Measurements from ENCODE around the gene PDZRN3. TPM values are rescaled to one million over a fixed set of nuclear protein-coding genes. Genes with fewer than 3 reads are reported as not detected.

The PDZRN3 gene
- total and polyA plus RNA-seq, 2 experiments from 2014 or later = 7.5 to 14.0 TPM

DNA sequence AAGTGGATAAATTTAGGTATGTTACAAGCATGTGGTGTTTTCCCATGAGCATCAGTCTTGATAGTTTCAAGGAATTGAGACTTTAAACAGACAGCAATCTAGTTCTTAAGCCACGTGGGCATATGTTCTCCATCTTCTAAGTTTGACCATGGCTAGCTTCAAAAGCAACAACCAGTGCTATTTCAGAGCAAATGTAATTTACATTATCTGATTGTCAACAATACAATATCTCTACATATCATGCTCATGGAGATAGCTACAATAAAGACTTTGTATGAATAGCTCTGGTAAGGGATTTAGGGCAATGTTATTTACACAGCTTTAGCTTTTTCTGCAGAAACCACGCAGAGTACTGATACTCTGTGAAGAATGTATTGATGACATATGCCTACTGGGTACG lies 38.8 kb upstream of the PDZRN3 start:
- H3K27ac ChIP-seq (ENCODE audit: low read depth) = no peak overlapping the region
- H3K4me1 ChIP-seq (ENCODE audit: insufficient read depth) = peaks cover 13% of the 10 kb centered on the region
- H3K27ac Mint-ChIP-seq = no peak overlapping the region
- DNase-seq (ENCODE audit: low spot score) = no peak
- ATAC-seq = no peak
- no peak overlapping the region for H3K4me3 ChIP-seq
- no peaks in the 10 kb centered on the region for H4K20me1 ChIP-seq (replicated peaks; ENCODE audit: insufficient read depth)
- TF ChIP-seq, protein P1, sequence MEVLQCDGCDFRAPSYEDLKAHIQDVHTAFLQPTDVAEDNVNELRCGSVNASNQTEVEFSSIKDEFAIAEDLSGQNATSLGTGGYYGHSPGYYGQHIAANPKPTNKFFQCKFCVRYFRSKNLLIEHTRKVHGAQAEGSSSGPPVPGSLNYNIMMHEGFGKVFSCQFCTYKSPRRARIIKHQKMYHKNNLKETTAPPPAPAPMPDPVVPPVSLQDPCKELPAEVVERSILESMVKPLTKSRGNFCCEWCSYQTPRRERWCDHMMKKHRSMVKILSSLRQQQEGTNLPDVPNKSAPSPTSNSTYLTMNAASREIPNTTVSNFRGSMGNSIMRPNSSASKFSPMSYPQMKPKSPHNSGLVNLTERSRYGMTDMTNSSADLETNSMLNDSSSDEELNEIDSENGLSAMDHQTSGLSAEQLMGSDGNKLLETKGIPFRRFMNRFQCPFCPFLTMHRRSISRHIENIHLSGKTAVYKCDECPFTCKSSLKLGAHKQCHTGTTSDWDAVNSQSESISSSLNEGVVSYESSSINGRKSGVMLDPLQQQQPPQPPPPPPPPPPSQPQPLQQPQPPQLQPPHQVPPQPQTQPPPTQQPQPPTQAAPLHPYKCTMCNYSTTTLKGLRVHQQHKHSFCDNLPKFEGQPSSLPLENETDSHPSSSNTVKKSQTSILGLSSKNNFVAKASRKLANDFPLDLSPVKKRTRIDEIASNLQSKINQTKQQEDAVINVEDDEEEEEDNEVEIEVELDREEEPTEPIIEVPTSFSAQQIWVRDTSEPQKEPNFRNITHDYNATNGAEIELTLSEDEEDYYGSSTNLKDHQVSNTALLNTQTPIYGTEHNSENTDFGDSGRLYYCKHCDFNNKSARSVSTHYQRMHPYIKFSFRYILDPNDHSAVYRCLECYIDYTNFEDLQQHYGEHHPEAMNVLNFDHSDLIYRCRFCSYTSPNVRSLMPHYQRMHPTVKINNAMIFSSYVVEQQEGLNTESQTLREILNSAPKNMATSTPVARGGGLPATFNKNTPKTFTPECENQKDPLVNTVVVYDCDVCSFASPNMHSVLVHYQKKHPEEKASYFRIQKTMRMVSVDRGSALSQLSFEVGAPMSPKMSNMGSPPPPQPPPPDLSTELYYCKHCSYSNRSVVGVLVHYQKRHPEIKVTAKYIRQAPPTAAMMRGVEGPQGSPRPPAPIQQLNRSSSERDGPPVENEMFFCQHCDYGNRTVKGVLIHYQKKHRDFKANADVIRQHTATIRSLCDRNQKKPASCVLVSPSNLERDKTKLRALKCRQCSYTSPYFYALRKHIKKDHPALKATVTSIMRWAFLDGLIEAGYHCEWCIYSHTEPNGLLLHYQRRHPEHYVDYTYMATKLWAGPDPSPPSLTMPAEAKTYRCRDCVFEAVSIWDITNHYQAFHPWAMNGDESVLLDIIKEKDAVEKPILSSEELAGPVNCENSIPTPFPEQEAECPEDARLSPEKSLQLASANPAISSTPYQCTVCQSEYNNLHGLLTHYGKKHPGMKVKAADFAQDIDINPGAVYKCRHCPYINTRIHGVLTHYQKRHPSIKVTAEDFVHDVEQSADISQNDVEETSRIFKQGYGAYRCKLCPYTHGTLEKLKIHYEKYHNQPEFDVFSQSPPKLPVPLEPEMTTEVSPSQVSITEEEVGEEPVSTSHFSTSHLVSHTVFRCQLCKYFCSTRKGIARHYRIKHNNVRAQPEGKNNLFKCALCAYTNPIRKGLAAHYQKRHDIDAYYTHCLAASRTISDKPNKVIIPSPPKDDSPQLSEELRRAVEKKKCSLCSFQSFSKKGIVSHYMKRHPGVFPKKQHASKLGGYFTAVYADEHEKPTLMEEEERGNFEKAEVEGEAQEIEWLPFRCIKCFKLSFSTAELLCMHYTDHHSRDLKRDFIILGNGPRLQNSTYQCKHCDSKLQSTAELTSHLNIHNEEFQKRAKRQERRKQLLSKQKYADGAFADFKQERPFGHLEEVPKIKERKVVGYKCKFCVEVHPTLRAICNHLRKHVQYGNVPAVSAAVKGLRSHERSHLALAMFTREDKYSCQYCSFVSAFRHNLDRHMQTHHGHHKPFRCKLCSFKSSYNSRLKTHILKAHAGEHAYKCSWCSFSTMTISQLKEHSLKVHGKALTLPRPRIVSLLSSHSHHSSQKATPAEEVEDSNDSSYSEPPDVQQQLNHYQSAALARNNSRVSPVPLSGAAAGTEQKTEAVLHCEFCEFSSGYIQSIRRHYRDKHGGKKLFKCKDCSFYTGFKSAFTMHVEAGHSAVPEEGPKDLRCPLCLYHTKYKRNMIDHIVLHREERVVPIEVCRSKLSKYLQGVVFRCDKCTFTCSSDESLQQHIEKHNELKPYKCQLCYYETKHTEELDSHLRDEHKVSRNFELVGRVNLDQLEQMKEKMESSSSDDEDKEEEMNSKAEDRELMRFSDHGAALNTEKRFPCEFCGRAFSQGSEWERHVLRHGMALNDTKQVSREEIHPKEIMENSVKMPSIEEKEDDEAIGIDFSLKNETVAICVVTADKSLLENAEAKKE (CRISPR knock-in tag; IDR thresholded peaks at IDR 0.05) = no peak
- no peak for TF ChIP-seq ZNF331 (CRISPR knock-in tag; IDR thresholded peaks at IDR 0.05; ENCODE audit: low read depth)
- no peak for TF ChIP-seq EZH2 (IDR thresholded peaks at IDR 0.05; ENCODE audit: low read depth, unreplicated experiment)
- TF ChIP-seq STAT1 (IDR thresholded peaks at IDR 0.05; ENCODE audit: unreplicated experiment) = no peak
- TF ChIP-seq ZNF114 (CRISPR knock-in tag; IDR thresholded peaks at IDR 0.05) = no peak
- TF ChIP-seq CREB1 (CRISPR knock-in tag; IDR thresholded peaks at IDR 0.05; ENCODE audit: low read depth) = no peak
- no peak for TF ChIP-seq EZH2phosphoT487 (IDR thresholded peaks at IDR 0.05; ENCODE audit: unreplicated experiment)
- no peak for TF ChIP-seq JUNB (IDR thresholded peaks at IDR 0.05; ENCODE audit: unreplicated experiment)
- TF ChIP-seq, protein P2, sequence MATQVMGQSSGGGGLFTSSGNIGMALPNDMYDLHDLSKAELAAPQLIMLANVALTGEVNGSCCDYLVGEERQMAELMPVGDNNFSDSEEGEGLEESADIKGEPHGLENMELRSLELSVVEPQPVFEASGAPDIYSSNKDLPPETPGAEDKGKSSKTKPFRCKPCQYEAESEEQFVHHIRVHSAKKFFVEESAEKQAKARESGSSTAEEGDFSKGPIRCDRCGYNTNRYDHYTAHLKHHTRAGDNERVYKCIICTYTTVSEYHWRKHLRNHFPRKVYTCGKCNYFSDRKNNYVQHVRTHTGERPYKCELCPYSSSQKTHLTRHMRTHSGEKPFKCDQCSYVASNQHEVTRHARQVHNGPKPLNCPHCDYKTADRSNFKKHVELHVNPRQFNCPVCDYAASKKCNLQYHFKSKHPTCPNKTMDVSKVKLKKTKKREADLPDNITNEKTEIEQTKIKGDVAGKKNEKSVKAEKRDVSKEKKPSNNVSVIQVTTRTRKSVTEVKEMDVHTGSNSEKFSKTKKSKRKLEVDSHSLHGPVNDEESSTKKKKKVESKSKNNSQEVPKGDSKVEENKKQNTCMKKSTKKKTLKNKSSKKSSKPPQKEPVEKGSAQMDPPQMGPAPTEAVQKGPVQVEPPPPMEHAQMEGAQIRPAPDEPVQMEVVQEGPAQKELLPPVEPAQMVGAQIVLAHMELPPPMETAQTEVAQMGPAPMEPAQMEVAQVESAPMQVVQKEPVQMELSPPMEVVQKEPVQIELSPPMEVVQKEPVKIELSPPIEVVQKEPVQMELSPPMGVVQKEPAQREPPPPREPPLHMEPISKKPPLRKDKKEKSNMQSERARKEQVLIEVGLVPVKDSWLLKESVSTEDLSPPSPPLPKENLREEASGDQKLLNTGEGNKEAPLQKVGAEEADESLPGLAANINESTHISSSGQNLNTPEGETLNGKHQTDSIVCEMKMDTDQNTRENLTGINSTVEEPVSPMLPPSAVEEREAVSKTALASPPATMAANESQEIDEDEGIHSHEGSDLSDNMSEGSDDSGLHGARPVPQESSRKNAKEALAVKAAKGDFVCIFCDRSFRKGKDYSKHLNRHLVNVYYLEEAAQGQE (IDR thresholded peaks at IDR 0.05; ENCODE audit: unreplicated experiment) = no peak
- no peak for TF ChIP-seq POLR2AphosphoS5 (IDR thresholded peaks at IDR 0.05; ENCODE audit: low read depth)
- TF ChIP-seq, protein P3, sequence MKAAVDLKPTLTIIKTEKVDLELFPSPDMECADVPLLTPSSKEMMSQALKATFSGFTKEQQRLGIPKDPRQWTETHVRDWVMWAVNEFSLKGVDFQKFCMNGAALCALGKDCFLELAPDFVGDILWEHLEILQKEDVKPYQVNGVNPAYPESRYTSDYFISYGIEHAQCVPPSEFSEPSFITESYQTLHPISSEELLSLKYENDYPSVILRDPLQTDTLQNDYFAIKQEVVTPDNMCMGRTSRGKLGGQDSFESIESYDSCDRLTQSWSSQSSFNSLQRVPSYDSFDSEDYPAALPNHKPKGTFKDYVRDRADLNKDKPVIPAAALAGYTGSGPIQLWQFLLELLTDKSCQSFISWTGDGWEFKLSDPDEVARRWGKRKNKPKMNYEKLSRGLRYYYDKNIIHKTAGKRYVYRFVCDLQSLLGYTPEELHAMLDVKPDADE (IDR thresholded peaks at IDR 0.05) = no peak
- TF ChIP-seq, protein P4, sequence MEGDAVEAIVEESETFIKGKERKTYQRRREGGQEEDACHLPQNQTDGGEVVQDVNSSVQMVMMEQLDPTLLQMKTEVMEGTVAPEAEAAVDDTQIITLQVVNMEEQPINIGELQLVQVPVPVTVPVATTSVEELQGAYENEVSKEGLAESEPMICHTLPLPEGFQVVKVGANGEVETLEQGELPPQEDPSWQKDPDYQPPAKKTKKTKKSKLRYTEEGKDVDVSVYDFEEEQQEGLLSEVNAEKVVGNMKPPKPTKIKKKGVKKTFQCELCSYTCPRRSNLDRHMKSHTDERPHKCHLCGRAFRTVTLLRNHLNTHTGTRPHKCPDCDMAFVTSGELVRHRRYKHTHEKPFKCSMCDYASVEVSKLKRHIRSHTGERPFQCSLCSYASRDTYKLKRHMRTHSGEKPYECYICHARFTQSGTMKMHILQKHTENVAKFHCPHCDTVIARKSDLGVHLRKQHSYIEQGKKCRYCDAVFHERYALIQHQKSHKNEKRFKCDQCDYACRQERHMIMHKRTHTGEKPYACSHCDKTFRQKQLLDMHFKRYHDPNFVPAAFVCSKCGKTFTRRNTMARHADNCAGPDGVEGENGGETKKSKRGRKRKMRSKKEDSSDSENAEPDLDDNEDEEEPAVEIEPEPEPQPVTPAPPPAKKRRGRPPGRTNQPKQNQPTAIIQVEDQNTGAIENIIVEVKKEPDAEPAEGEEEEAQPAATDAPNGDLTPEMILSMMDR (conservative IDR thresholded peaks at IDR 0.05; ENCODE audit: low read depth in 2 of 2) = no peak
- no peak for TF ChIP-seq NANOG (IDR thresholded peaks at IDR 0.05; ENCODE audit: borderline replicate concordance)
- H3K4me2 ChIP-seq = no peak overlapping the region
- H3K36me3 ChIP-seq (ENCODE audit: insufficient read depth) = no peaks in the 10 kb centered on the region
- H2AFZ ChIP-seq = no peak overlapping the region
- no peaks in the 10 kb centered on the region for H3K9me2 ChIP-seq (ENCODE audit: insufficient read depth)
- H3K4me1 Mint-ChIP-seq = peaks cover 15% of the 10 kb centered on the region
- no peaks in the 10 kb centered on the region for H3K79me2 ChIP-seq (replicated peaks; ENCODE audit: insufficient read depth)
- no peaks in the 10 kb centered on the region for H3K27me3 ChIP-seq (ENCODE audit: insufficient read depth)
- H3F3A ChIP-seq (replicated peaks; ENCODE audit: low read depth) = no peaks in the 10 kb centered on the region
- H3K36me3 Mint-ChIP-seq (ENCODE audit: low read depth) = no peaks in the 10 kb centered on the region
- peaks cover 2% of the 10 kb centered on the region for H3K27me3 Mint-ChIP-seq (ENCODE audit: insufficient read depth, low read depth, poor library complexity)
- no peak overlapping the region for H3K4me3 Mint-ChIP-seq
- H3K9me3 Mint-ChIP-seq = no peaks in the 10 kb centered on the region
